T47D (cell line): Measurements from ENCODE around the gene SYCP1.
"Not testable (repeated sequence)": the region's sequence is repeated elsewhere in the genome, so short reads cannot be mapped to it uniquely, and the experiment has no call there.

Experiments used
- DNase-seq, 2 experiments: peaks; one replicate each; pipeline versions ENCODE4 v3.0.0 to v3.0.0-alpha.2; 2011 to 2012; ENCODE audit warnings: low read depth in 1 of 2, low spot score in 1 of 2
- JUND ChIP-seq: IDR thresholded peaks from 2 replicates; pipeline ENCODE4 v1.6.1; 2012; ENCODE audit warnings: low read depth
- in situ Hi-C: cut with HindIII; loops from 2 replicates; pipeline ENCODE4 v1.10.0; 2016; ENCODE audit warnings: low sequenced_read_pairs, low pct_unique_long_range_greater_than_20kb

SYCP1 gene

DNA sequence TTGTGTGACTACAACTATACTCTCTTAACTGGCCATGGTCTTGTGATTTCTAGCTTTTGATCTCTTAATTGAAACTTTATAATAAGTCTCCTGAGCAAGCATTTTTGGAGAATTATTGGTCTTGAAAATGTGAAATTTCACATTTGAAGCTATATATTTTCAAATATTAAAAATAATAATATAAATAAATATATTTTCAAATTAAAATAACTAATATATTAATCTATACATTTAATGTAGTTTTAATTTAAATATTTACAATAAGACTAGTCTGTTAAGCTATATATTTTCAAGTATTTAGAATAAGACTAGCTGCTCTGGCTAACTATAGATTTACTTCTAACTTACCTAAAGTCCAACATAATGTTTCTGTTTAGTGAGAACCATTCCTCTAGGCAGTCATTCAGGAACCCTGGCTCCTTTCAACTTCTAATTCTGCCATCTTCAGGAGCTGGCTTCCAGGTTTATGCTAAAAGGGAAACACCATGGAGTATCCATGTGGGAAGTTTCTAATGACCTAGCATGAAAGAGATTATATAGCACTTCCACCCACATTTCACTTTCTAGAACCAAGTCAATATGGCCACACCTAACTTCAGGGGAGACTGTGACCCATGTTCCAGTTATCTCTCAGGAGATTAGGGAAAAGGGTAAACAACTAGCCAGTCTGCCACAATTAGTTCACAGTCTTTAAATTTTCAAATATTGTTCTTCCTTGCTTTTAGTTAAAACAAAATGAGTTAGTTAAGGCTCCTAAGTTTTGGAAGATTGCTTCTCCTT, 143.0 kb downstream of the SYCP1 start:
- DNase-seq: no peak
- TF ChIP-seq JUND: no peak
- in situ Hi-C loops: no loop called here

DNA sequence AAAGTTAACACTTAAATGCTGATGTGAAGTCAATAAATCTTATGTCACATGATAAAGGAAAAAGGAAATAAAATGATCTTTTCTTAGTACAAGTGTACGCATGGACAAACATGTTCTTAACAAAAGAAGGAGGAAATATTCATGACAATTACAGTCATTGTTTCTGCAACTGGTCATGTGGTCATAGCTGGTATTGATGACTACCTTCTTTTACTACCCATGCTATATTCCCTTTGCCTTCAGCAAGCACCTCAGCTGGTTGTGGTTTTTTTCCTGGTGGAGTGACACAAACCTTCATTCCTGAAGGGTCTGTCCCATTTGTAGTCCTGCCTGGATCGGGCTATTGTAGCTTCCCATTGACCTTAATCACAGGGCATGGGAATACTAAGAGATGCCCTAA, 151.5 kb downstream of the SYCP1 start:
- in situ Hi-C loops: no loop called here
- no peak for TF ChIP-seq JUND
- no peak for DNase-seq

DNA sequence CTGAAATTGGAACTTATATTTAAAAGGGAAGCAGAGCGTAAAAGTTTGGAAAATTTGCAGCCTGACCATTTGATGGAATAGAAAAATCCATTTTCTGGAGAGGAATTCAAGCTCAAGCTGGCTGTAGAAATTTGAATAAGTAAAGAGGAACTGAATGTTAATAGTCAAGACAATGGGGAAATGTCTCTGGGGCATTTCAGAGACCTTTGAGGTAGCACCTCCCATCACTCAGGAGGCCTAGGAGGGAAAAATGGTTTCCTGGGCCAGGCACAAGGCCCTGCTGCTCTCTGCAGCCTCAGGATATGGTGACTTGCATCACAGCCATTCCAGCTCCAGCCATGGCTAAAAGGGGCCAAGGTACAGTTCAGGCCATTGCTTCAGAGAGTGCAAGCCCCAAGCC, 157.3 kb downstream of the SYCP1 start:
- no peak for DNase-seq
- in situ Hi-C loops: no loop called here
- no peak for TF ChIP-seq JUND

DNA sequence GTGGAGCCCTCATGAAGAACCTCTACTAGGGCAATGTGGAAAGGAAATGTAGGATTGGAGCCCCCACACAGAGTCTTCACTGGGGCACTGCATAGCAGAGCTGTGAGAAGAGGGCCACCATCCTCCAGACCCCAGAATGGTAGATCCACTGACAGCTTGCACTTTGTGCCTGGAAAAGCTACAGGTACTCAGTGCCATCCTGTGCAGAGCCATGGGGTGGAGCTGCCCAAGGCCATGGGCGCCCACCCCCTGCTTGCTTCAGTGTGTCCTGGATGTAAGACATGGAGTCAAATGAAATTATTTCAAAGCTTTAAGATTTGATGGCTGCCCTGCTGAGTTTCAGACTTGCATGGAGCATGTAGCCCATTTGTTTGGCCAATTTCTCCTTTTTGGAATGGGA, 157.8 kb downstream of the SYCP1 start:
- no peak for TF ChIP-seq JUND
- DNase-seq: no peak
- in situ Hi-C loops: no loop called here

DNA sequence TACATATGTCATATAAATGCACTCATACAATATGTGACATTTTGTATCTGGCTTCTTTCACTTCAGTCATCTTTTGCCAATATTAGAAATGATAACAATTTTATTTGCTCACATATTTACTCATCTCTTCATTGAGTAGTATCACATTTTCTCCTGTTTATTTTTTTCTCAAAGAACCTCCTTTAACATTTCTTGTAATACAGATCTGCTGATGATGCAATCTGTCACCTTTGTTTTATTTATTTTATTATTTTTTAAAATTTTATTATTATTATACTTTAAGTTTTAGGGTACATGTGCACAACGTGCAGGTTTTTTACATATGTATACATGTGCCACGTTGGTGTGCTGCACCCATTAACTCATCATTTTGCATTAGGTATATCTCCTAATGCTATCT, 159.1 kb downstream of the SYCP1 start:
- no peak for TF ChIP-seq JUND
- in situ Hi-C loops: no loop called here
- DNase-seq: no peak

DNA sequence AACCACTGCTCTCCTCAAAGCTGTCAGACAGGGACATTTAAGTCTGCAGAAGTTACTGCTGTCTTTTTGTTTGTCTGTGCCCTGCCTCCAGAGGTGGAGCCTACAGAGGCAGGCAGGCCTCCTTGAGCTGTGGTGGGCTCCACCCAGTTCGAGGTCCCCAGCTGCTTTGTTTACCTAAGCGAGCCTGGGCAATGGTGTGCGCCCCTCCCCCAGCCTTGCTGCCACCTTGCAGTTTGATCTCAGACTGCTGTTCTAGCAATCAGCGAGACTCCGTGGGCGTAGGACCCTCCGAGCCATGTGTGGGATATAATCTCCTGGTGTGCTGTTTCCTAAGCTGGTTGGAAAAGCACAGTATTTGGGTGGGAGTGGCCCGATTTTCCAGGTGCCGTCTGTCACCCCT, 164.9 kb downstream of the SYCP1 start:
- in situ Hi-C loops, DNase-seq: not testable (repeated sequence)

DNA sequence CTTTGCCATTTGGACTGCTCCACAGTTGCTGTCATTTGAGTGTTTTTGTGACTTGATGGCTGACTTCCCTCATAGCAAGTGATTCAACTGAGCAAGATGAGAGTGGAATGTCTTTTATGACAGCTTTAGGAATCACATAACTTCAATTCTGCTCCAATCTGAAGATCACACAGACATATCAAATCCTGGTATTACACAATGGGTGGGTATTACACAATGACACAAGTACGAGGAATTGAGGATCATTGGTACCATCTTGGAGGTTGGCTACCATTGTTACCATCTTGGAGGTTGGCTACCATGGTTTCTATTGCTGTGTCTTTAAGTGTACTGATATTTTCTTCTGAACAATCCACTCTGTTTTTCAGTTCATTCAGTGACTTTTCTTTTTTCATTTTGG, 166.5 kb downstream of the SYCP1 start:
- in situ Hi-C loops: no loop called here
- DNase-seq: no peak
- no peak for TF ChIP-seq JUND

DNA sequence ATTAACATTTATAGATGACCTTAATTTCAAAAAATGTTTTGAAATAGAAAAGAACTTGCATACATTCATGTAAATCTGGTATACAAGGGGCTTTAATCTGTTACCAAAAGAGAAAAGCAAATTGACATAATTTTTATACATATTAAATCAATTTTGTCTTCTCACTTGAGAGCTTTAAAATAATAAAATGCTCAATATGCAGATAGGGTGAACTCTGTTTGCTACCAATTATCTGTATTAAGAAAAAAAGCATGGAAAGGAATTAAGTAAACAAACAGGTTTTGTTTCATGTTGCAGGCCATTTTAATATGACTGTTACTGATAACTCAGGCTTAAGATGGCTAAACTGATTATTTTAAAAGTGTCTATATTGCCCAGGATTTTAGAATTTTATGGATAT, 168.9 kb downstream of the SYCP1 start:
- no peak for DNase-seq
- in situ Hi-C loops: no loop called here
- no peak for TF ChIP-seq JUND

DNA sequence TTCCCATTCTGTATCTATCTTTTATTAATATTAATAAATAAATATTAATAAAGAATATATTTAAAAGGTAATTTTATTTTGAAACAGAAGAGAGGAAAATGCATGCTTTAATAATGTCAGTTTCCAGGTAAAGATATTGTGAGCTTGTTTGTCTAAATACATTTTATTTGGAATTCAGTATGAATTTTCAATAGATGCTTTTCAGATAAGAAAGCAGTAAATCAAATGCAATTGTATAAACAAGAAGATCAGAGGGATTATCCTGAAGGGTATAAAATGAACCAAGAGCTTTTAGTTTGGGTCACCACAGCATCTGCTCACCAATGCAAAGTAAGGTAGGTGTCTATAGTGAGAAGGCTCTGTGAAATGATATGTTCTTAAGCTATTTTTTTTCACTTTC, 174.9 kb downstream of the SYCP1 start, which contains the start of gene TSHB:
Gene TSHB, plus strand, starts transcription at position 301 of the 400 bp plus-strand sequence. CDS start 3,537 bp downstream, outside the sequence.
- DNase-seq: no peak
- in situ Hi-C loops: no loop called here
- no peak for TF ChIP-seq JUND

DNA sequence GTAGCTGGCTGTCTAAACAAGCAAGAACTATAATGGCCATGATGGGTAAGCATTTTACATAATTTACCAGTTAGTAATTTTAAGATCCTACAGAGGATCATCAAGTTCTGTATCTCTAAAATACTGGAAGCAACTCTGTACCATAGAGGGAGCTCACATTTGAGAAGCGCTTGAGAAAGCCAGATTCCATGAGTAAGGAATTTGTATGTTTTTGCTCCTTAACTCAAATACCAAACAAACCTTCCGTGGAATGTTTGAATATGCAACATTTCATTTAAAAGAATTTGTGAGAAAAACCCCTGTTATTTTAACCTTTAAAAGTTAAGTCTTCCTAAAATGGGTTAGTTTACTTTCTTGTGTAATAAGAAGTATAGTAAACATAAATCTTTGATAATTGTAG, 176.9 kb downstream of the SYCP1 start:
- in situ Hi-C loops: no loop called here
- DNase-seq: no peak
- TF ChIP-seq JUND: no peak

DNA sequence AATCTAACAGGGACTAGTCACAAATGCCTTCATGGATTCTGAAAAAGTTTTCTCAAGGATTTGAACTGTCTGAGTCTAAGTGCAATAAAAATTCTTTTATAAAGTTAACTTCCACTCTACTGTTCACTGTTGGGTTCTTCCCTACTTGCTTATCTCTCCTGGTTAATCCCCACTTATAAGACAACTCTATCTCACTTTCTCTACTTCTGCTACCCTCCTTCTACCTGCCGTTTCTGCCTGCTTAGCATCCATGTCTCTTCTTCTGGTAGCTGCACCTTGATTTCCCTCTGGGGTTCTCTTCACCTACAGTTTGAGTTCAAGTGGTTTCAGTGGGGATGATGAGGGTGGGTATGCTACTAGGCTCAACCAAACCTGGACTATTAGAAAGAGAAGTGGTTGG, 181.0 kb downstream of the SYCP1 start:
- in situ Hi-C loops: no loop called here
- DNase-seq: no peak
- no peak for TF ChIP-seq JUND

DNA sequence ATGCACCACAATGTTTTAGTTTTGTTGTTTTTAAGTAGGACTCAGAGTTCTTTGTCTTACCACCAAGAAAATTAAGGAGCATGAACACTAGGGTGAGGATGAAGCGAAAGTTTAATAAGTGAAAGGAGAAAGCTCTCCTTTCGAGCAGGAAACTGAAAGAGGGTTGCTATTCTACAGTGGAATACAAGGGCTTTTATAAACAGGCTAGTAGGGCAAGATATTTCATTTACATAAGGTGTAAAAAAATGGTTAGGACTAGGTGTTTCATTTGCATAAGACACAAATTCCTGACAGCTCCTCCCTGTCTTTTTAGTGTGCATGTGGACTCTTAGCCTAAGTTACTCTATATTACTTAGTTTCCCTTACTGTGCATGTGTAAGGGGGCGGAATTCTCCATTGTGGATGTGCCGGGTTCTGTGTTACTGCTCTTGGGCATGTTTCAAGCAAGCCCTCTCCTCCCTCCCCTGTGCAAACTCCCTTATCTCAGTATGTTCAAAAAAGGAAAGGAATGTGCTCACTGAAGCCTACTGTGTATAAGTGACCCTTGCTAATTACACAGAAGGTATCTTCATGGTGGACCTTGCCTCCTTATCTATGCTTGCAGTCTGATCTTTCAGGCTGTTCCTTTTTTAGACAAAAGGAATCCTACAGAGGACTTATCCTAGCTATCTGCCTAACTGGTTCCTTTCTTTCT, 182.3 kb downstream of the SYCP1 start:
- no peak for DNase-seq
- no peak for TF ChIP-seq JUND
- in situ Hi-C loops: no loop called here

DNA sequence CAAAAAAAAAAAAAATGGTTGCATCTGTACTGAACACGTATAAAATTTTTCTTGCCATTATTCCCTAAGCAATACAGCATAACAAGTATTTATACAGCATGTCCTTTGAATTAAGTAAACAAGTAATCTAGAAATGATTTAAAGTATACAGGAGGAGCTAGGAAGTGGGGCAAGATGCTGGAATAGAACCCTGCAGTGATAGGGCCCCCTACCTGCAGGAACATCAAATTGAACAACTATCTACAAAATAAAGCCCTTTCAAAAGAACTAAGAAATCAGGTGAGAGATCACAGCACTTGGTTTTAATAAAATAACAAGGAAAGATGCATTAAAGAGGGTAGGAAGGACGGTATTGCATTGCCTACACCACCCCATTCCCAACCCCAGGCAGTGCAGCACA, 185.8 kb downstream of the SYCP1 start:
- in situ Hi-C loops: no loop called here
- DNase-seq: no peak
- TF ChIP-seq JUND: no peak
